HepG2 (cell line): ENCODE data around the gene POLN. TPM values are rescaled to one million over a fixed set of nuclear protein-coding genes. Genes with fewer than 3 reads are reported as not detected.

ENCODE experiments used
- ATAC-seq: fragments of 200-7000 bp; cut with Tn5 transposase; 3 replicates; pipeline ENCODE4 v1.9.1; 2020; ENCODE audit warnings: mild to moderate bottlenecking, moderate library complexity
- BruUV-seq: library from RNA; stranded (reverse); fragments of 400-500 nt; replicated peaks from 2 replicates; lab custom pipeline; 2021; lab: Mats Ljungman, UMichigan
- CTCF ChIA-PET: fragments of 300-600 bp; formaldehyde crosslinking; extraction: SDS; loops from one replicate; lab custom pipeline; 2021; ENCODE audit warnings: low total read pairs, inconsistent platforms, low intra/inter-chr PET ratio; lab: Yijun Ruan, JAX
- POLR2A ChIA-PET: fragments of 350-600 bp; sonication (Branson Sonifier 250); formaldehyde crosslinking; loops from one replicate; lab custom pipeline; 2020; ENCODE audit warnings: antibody characterized with exemption, inconsistent platforms; lab: Yijun Ruan, JAX
- DNase-seq: peaks from one replicate; pipeline ENCODE4 v3.0.0-alpha.2; 2015; ENCODE audit warnings: low spot score
- FAIRE-seq: peaks from 3 replicates; lab custom pipeline; 2011; peaks lifted over from hg19 to GRCh38; lab: Jason Lieb, UNC
- H2AFZ ChIP-seq: one replicate; pipeline ENCODE4 v1.6.1; 2011; ENCODE audit warnings: low read length, inconsistent platforms
- H3K27ac ChIP-seq: fragments of 300-600 bp; 3 replicates; pipeline ENCODE4 v1.8.0; 2011; ENCODE audit warnings: mixed run types, mild to moderate bottlenecking, mixed read lengths, low read length, inconsistent platforms; ENCODE audit not compliant: insufficient read depth; ENCODE audit errors: extremely low read length
- H3K27me3 ChIP-seq, 2 experiments: fragments of 200-600 bp in 1 of 2; 2 replicates in 1 of 2; 3 replicates in 1 of 2; pipeline versions ENCODE4 v1.6.0 to v1.8.0; 2011; ENCODE audit warnings: low read length in 2 of 2, mild to moderate bottlenecking in 2 of 2, moderate library complexity in 2 of 2, inconsistent platforms in 1 of 2; ENCODE audit not compliant: insufficient read depth in 2 of 2, control insufficient read depth in 1 of 2
- H3K36me3 ChIP-seq, 2 experiments: fragments of 200-600 bp in 1 of 2; replicated peaks in 1 of 2; 2 replicates in 1 of 2; 3 replicates in 1 of 2; pipeline versions ENCODE4 v1.5.1 to v1.8.0; 2011; ENCODE audit warnings: low read length in 2 of 2, inconsistent platforms in 1 of 2; ENCODE audit not compliant: insufficient read depth in 2 of 2, control insufficient read depth in 1 of 2
- H3K4me1 ChIP-seq: 2 replicates; pipeline ENCODE4 v1.5.1; 2012; ENCODE audit warnings: low read length, inconsistent platforms; ENCODE audit not compliant: insufficient read depth
- H3K4me2 ChIP-seq: 2 replicates; pipeline ENCODE4 v1.6.0; 2011; ENCODE audit warnings: low read depth, low read length, inconsistent platforms
- H3K4me3 ChIP-seq, 3 experiments: fragments of 200-600 bp in 1 of 3; sonication (generic), shearing (Covaris generic) in 1 of 3; replicated peaks in 1 of 3; 2 replicates each; pipeline ENCODE4 v1.5.1; 2011 to 2016; ENCODE audit warnings: low read length in 3 of 3, inconsistent platforms in 2 of 3, low read depth in 2 of 3, mild to moderate bottlenecking in 2 of 3, control low read depth in 1 of 3, mixed read lengths in 1 of 3; ENCODE audit not compliant: insufficient read depth in 1 of 3
- H3K79me2 ChIP-seq: one replicate; pipeline ENCODE4 v1.6.1; 2011; ENCODE audit warnings: low read length, inconsistent platforms; ENCODE audit not compliant: insufficient read depth
- H3K9ac ChIP-seq: 2 replicates; pipeline ENCODE4 v1.6.0; 2011; ENCODE audit warnings: mild to moderate bottlenecking, low read depth, low read length, inconsistent platforms; ENCODE audit not compliant: insufficient read depth
- H3K9me3 ChIP-seq: 2 replicates; pipeline ENCODE4 v1.5.1; 2012; ENCODE audit warnings: mild to moderate bottlenecking, low read length
- H4K20me1 ChIP-seq: 2 replicates; pipeline ENCODE4 v1.6.0; 2011; ENCODE audit warnings: inconsistent platforms, mild to moderate bottlenecking, low read length, moderate library complexity; ENCODE audit not compliant: insufficient read depth
- ADNP ChIP-seq: sonication (generic); formaldehyde crosslinking; IDR thresholded peaks from 2 replicates; pipeline ENCODE4 v1.4.0; 2020; ENCODE audit warnings: missing genetic modification reagents
- GATA4 ChIP-seq: sonication (generic); IDR thresholded peaks from 2 replicates; pipeline ENCODE4 v1.6.1; 2016; ENCODE audit warnings: antibody characterized with exemption, low read depth, borderline replicate concordance
- HMGA1 ChIP-seq: sonication (generic); formaldehyde crosslinking; conservative IDR thresholded peaks from 2 replicates; pipeline ENCODE4 v1.4.0; 2020; ENCODE audit warnings: missing genetic modification reagents
- HNF4A ChIP-seq: sonication (generic); formaldehyde crosslinking; IDR thresholded peaks from 2 replicates; pipeline ENCODE4 v1.4.0; 2020; ENCODE audit warnings: missing genetic modification reagents
- MED1 ChIP-seq: sonication (generic); formaldehyde crosslinking; IDR thresholded peaks from 2 replicates; pipeline ENCODE4 v1.4.0; 2020; ENCODE audit warnings: missing genetic modification reagents
- NFYC ChIP-seq: IDR thresholded peaks from 2 replicates; pipeline ENCODE4 v1.6.1; 2016; ENCODE audit warnings: missing genetic modification reagents, missing compliant biosample characterization
- NRL ChIP-seq: sonication (generic); formaldehyde crosslinking; IDR thresholded peaks from 2 replicates; pipeline ENCODE4 v1.5.0; 2020; ENCODE audit warnings: missing genetic modification reagents, mild to moderate bottlenecking, moderate library complexity, borderline replicate concordance
- ZBTB20 ChIP-seq: sonication (generic); formaldehyde crosslinking; IDR thresholded peaks from 2 replicates; pipeline ENCODE4 v1.8.1; 2023; ENCODE audit warnings: missing genetic modification reagents, low read depth, mild to moderate bottlenecking, borderline replicate concordance
- ZNF10 ChIP-seq: sonication (generic); formaldehyde crosslinking; IDR thresholded peaks from 2 replicates; pipeline ENCODE4 v1.4.0; 2020; ENCODE audit warnings: mild to moderate bottlenecking, low read depth, missing genetic modification reagents, borderline replicate concordance
- ZNF770 ChIP-seq: sonication (generic); formaldehyde crosslinking; IDR thresholded peaks from 2 replicates; pipeline ENCODE4 v1.5.0; 2020; ENCODE audit warnings: mild to moderate bottlenecking, missing genetic modification reagents
- WGBS: methylation state at CpG from one replicate; pipeline ENCODE4 v1.1.6; 2017; ENCODE audit warnings: low lambda C conversion rate; 5-methylcytosine and 5-hydroxymethylcytosine counted together
- in situ Hi-C: cut with HindIII; loops from 2 replicates; pipeline ENCODE4 v1.10.0; 2017; ENCODE audit warnings: low pct_unique_long_range_greater_than_20kb; ENCODE audit not compliant: extremely low pct_ligation_motif_present
- intact Hi-C: fragments of 100-400 bp; cut with micrococcal nuclease; formaldehyde crosslinking; loops from one replicate; pipeline ENCODE4 v1.10.0; 2022; ENCODE audit not compliant: unreplicated experiment
- polyA plus RNA-seq, 8 experiments: library from polyadenylated mRNA; depleted of rRNA in 3 of 8; stranded (reverse) in 7 of 8; unstranded in 1 of 8; fragments of >200 nt; fragmentation: Illumina TruSeq in 4 of 8; extraction: Trizol in 4 of 8; gene quantifications; 2 replicates each; pipeline versions ENCODE4 v1.2.1 to v1.2.3, GENCODE V29; 2011 to 2016; ENCODE audit warnings: low read depth in 4 of 8, missing spikeins in 1 of 8, mixed read lengths in 1 of 8; ENCODE audit not compliant: insufficient read depth in 1 of 8
- total RNA-seq, 5 experiments: library from RNA; depleted of rRNA; stranded (reverse); fragments of >200 nt; fragmentation: Illumina TruSeq; extraction: Trizol; gene quantifications; 2 replicates each; pipeline ENCODE4 v1.2.3, GENCODE V29; 2016; ENCODE audit warnings: low read depth in 1 of 5
- TF ChIP-seq, protein P1 (sequence below): sonication (generic); formaldehyde crosslinking; IDR thresholded peaks from 2 replicates; pipeline ENCODE4 v1.4.0; 2020; ENCODE audit warnings: missing genetic modification reagents, mild to moderate bottlenecking, borderline replicate concordance

POLN gene
- total and polyA plus RNA-seq, 2 of the 13 experiments (the other 11 are each of a cell fraction or from before 2014, with no cell fraction given): 0.93 to 1.5 TPM

- no peak for DNase-seq
- in situ Hi-C loops (no loop called here), intact Hi-C loops (no loop called here)
- Histone ChIP-seq H3K79me2 (no peaks in the 10 kb centered on the region), H3K4me2 (no peak overlapping the region), H3K4me1 (peaks cover 5% of the 10 kb centered on the region), H3K27me3 (peaks cover 5 to 22% of the 10 kb centered on the region in 2 experiments), H4K20me1 (no peaks in the 10 kb centered on the region), H3K4me3 (no peak overlapping the region), H3K36me3 (no peaks in the 10 kb centered on the region), H3K9me3 (no peaks in the 10 kb centered on the region), H3K9ac (no peak overlapping the region), H3K27ac (no peak overlapping the region), H2AFZ (no peak overlapping the region)
- no TSS peak for BruUV-seq
- 51% methylated on average over 26 of the region's 28 CpGs for WGBS
- no peak for FAIRE-seq
- POLR2A ChIA-PET: no interaction called here
- ATAC-seq: peak; percentile 6; the same call in 2 of the 3 replicates
- TF ChIP-seq ZNF770 (CRISPR knock-in tag): peak; percentile 62; the same call in 1 of the 2 replicates
- no peak for TF ChIP-seq ZBTB20
- TF ChIP-seq, all 625 proteins: peak for 1
- CTCF ChIA-PET: no interaction called here
These were observed 195.6 kb downstream of the POLN start for GRCh38 chr4:2046031-2046961.

DNA sequence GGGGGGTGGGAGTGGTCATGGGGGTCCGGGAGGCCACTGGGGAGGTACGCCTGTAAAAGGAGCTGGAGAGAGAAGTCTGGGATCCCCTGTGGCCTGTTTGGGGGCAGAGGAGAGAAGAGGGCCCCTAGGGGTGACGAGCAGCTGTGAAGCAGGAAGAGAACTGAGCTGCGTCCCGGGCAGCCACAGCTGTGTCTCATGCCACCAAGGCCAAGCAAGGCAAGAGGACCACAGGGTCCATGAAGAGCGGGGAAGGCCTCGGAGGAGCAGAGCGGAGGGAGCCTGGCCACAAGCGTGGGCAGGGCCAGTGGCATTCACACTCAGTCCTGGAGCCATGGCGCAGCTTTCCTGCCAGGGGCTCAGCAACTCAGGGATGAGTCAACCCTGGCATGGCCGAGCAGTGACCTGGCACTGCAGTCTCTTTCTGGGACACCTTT, 196.4 kb downstream of the POLN start:
- FAIRE-seq (no peak), DNase-seq (no peak), ATAC-seq (no peak)
- intact Hi-C loops: no loop called here
- in situ Hi-C loops: no loop called here
- peaks cover 6 to 25% of the 10 kb centered on the region in 2 experiments for H3K27me3 ChIP-seq
- no peaks in the 10 kb centered on the region for H3K79me2 ChIP-seq
- no peaks in the 10 kb centered on the region for H3K9me3 ChIP-seq
- BruUV-seq: no TSS peak
- no peaks in the 10 kb centered on the region for H3K36me3 ChIP-seq
- H3K9ac ChIP-seq: no peak overlapping the region
- CTCF ChIA-PET: no interaction called here
- 33% methylated on average over 6 of the region's 11 CpGs for whole genome bisulfite sequencing
- H2AFZ ChIP-seq: no peak overlapping the region
- H3K4me3 ChIP-seq: no peak overlapping the region
- H3K4me1 ChIP-seq: peaks cover 6% of the 10 kb centered on the region
- POLR2A ChIA-PET: no interaction called here
- H3K4me2 ChIP-seq: no peak overlapping the region
- no peaks in the 10 kb centered on the region for H4K20me1 ChIP-seq
- H3K27ac ChIP-seq: no peak overlapping the region
- no peak for TF ChIP-seq ADNP
- TF ChIP-seq, protein P1, sequence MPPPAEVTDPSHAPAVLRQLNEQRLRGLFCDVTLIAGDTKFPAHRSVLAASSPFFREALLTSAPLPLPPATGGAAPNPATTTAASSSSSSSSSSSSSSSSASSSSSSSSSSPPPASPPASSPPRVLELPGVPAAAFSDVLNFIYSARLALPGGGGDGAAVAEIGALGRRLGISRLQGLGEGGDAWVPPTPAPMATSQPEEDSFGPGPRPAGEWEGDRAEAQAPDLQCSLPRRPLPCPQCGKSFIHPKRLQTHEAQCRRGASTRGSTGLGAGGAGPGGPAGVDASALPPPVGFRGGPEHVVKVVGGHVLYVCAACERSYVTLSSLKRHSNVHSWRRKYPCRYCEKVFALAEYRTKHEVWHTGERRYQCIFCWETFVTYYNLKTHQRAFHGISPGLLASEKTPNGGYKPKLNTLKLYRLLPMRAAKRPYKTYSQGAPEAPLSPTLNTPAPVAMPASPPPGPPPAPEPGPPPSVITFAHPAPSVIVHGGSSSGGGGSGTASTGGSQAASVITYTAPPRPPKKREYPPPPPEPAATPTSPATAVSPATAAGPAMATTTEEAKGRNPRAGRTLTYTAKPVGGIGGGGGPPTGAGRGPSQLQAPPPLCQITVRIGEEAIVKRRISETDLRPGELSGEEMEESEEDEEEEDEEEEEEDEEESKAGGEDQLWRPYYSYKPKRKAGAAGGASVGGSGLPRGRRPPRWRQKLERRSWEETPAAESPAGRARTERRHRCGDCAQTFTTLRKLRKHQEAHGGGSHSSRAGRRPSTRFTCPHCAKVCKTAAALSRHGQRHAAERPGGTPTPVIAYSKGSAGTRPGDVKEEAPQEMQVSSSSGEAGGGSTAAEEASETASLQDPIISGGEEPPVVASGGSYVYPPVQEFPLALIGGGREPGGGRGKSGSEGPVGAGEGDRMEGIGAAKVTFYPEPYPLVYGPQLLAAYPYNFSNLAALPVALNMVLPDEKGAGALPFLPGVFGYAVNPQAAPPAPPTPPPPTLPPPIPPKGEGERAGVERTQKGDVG (CRISPR knock-in tag): no peak
- no peak for TF ChIP-seq NFYC
- TF ChIP-seq MED1 (CRISPR knock-in tag): no peak
- TF ChIP-seq HNF4A (CRISPR knock-in tag): no peak
- TF ChIP-seq GATA4: no peak
- no peak for TF ChIP-seq NRL (CRISPR knock-in tag)
- no peak for TF ChIP-seq HMGA1 (CRISPR knock-in tag)
- TF ChIP-seq ZNF10: no peak
